Body of pancreas (tissue), 4 donors: ENCODE results near the gene NWD2.

Source experiments
- POLR2A ChIP-seq, 3 donors: fragments of 450-650 bp; IDR thresholded peaks; one replicate each; pipeline ENCODE4 v1.6.1; 2016; ENCODE audit warnings: antibody characterized with exemption in 3 of 3, mild to moderate bottlenecking in 2 of 3
- TF ChIP-seq, protein P1 (sequence below), 7 experiments: fragments of 450-650 bp in 4 of 7; fragments of 200-600 bp in 3 of 7; sonication (generic) in 3 of 7; IDR thresholded peaks; one replicate each; pipeline ENCODE4 v1.5.1; 2016 to 2019; ENCODE audit warnings: antibody characterized with exemption in 7 of 7

GRCh38 chr4:37446016-37446415 is 201.5 kb downstream of the NWD2 start:
- TF ChIP-seq, protein P1, sequence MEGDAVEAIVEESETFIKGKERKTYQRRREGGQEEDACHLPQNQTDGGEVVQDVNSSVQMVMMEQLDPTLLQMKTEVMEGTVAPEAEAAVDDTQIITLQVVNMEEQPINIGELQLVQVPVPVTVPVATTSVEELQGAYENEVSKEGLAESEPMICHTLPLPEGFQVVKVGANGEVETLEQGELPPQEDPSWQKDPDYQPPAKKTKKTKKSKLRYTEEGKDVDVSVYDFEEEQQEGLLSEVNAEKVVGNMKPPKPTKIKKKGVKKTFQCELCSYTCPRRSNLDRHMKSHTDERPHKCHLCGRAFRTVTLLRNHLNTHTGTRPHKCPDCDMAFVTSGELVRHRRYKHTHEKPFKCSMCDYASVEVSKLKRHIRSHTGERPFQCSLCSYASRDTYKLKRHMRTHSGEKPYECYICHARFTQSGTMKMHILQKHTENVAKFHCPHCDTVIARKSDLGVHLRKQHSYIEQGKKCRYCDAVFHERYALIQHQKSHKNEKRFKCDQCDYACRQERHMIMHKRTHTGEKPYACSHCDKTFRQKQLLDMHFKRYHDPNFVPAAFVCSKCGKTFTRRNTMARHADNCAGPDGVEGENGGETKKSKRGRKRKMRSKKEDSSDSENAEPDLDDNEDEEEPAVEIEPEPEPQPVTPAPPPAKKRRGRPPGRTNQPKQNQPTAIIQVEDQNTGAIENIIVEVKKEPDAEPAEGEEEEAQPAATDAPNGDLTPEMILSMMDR (IDR thresholded peaks at IDR 0.05): no peak
- TF ChIP-seq POLR2A (IDR thresholded peaks at IDR 0.05): no peak
